ENCODE results near the gene SLC6A6. TPM values are rescaled to one million over a fixed set of nuclear protein-coding genes. Genes with fewer than 3 reads are reported as not detected.

Gene SLC6A6
- total RNA-seq, 4 donors from 2014 or later = 4.4 to 10.5 (median 7.7) TPM

DNA sequence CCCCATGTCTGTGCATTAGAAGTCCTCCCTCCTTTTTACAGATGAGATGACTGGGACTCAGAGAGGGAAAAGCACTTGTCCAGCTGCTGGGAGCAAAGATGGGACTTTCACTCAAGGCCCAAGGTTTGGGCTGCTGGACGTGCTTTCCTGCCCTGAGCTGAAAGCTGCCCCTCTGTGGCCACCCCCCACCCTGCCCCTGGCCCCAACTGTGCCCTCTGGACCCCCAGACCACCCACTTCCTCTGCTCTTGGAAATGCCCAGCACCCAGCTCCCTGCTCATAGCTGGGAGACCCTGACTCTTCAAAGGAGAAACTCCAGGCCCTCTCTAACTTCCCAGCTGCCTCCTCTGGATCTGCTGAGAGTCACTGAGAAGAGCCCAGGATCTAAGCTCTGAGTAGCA lies 117.0 kb downstream of the SLC6A6 start:
- 90% methylated on average over 1 of the region's 1 CpG; no CpG with 5 or more reads in 1 of the 2 donors for WGBS, 2 donors (ENCODE audit: low coverage in 1 of 2)
- Histone ChIP-seq H3K27ac (no peak overlapping the region), H3K36me3 (no peaks in the 10 kb centered on the region), H3K4me3 (no peak overlapping the region), H3K9me3 (no peaks in the 10 kb centered on the region), H3K4me1 (no peaks in the 10 kb centered on the region), H3K27me3 (no peaks in the 10 kb centered on the region)
- intact Hi-C loops (cut with DNase I; ENCODE audit: low total_unique reads) (loop anchor here (10.0 kb wide), 1 partner anchor 395 kb away; no protein-coding TSS in a partner anchor), in situ Hi-C loops (cut with MboI; ENCODE audit: low pct_ligation_motif_present in 1 of 4, low pct_unique_long_range_greater_than_20kb in 1 of 4, low sequenced_read_pairs in 3 of 4) (loop anchor here in 2 of 4 donors (25.0 kb wide), 2 partner anchors 93 to 393 kb away; no protein-coding TSS in a partner anchor)
- TF ChIP-seq POLR2A (IDR thresholded peaks at IDR 0.05) (no peak), EP300 (IDR thresholded peaks at IDR 0.05; ENCODE audit: low read depth) (no peak), POLR2AphosphoS5 (IDR thresholded peaks at IDR 0.05) (no peak), CTCF (IDR thresholded peaks at IDR 0.05) (no peak)
- no peak for DNase-seq

- in situ Hi-C loops (cut with MboI; ENCODE audit: low pct_ligation_motif_present in 1 of 4, low pct_unique_long_range_greater_than_20kb in 1 of 4, low sequenced_read_pairs in 3 of 4) = loop anchor here in 2 of 4 donors (25.0 kb wide), 2 partner anchors 92 to 392 kb away; no protein-coding TSS in a partner anchor
Observed at GRCh38 chr3:14520149-14520548, 117.7 kb downstream of the SLC6A6 start.

DNA sequence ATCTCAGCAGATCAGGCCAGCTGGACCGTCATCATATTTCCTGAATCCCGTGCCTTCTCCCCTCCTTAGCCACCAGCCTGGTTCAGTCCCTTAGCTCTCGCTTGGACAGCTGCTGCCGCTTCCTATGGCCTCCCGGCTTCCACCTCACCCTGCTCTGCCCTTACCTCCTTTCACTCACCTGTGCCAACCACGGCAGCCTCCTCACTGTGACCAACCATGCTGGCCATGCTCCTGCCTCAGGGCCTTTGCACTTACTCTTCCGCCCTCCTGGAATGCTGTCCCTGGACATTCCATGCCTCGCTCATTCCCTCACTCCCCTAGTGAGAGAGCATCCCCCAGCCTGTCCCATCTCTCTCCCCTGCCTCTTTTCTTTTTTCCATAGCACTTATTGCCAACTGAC lies 118.6 kb downstream of the SLC6A6 start:
- TF ChIP-seq POLR2A (IDR thresholded peaks at IDR 0.05) (no peak), CTCF (IDR thresholded peaks at IDR 0.05) (no peak), POLR2AphosphoS5 (IDR thresholded peaks at IDR 0.05) (no peak), EP300 (IDR thresholded peaks at IDR 0.05; ENCODE audit: low read depth) (no peak)
- 20 to 80% methylated on average over 1 to 8 of the region's 8 CpGs for WGBS, 2 donors (ENCODE audit: low coverage in 1 of 2)
- H3K9me3 ChIP-seq = no peaks in the 10 kb centered on the region
- in situ Hi-C loops (cut with MboI; ENCODE audit: low pct_ligation_motif_present in 1 of 4, low pct_unique_long_range_greater_than_20kb in 1 of 4, low sequenced_read_pairs in 3 of 4) (loop anchor here in 2 of 4 donors (25.0 kb wide), 2 partner anchors 91 to 391 kb away; no protein-coding TSS in a partner anchor), intact Hi-C loops (cut with DNase I; ENCODE audit: low total_unique reads) (no loop called here)
- no peak overlapping the region for H3K27ac ChIP-seq
- no peak for DNase-seq
- H3K36me3 ChIP-seq = no peaks in the 10 kb centered on the region
- peaks cover 0 to 5% (median 2%) of the 10 kb centered on the region in 4 donors for H3K4me1 ChIP-seq
- no peak overlapping the region for H3K4me3 ChIP-seq
- H3K27me3 ChIP-seq = no peaks in the 10 kb centered on the region

More at GRCh38 chr3:14520149-14520548, 117.7 kb downstream of the SLC6A6 start:
- 91% methylated on average over 15 of the region's 15 CpGs; no CpG with 5 or more reads in 1 of the 2 donors for WGBS, 2 donors (ENCODE audit: low coverage in 1 of 2)
- peaks cover 0 to under 1% (median 0%) of the 10 kb centered on the region in 4 donors for H3K4me1 ChIP-seq
- no peak overlapping the region for H3K27ac ChIP-seq
- intact Hi-C loops (cut with DNase I; ENCODE audit: low total_unique reads) = no loop called here
- no peak overlapping the region for H3K4me3 ChIP-seq
- TF ChIP-seq POLR2A (IDR thresholded peaks at IDR 0.05) (no peak), POLR2AphosphoS5 (IDR thresholded peaks at IDR 0.05) (no peak), CTCF (IDR thresholded peaks at IDR 0.05) (no peak), EP300 (IDR thresholded peaks at IDR 0.05; ENCODE audit: low read depth) (no peak)
- no peaks in the 10 kb centered on the region for H3K36me3 ChIP-seq
- no peak for DNase-seq
- no peaks in the 10 kb centered on the region for H3K27me3 ChIP-seq
- H3K9me3 ChIP-seq = no peaks in the 10 kb centered on the region

DNA sequence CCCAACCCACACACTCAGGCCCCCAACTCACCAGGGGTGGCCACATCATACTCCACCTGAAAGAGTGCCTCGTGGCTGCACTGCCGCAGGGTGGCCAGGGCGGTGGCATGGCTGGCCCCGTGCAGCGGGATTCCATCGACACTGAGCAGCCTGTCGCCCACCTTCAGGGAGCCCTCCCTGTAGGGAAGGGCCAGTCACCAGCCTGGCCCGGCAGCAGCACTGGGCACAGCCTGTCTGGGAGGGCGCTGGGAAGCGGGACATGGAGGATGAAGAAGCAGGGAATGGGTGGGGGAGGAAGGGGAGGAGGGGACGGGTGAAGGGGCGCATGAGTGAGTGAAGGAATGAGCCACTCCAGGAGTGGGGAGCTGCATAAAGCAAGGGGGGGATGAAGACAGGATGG lies 119.2 kb downstream of the SLC6A6 start:
- H3K4me3 ChIP-seq = no peak overlapping the region
- WGBS, 2 donors (ENCODE audit: low coverage in 1 of 2) = 88% methylated on average over 12 of the region's 12 CpGs; no CpG with 5 or more reads in 1 of the 2 donors
- H3K27me3 ChIP-seq = no peaks in the 10 kb centered on the region
- no peaks in the 10 kb centered on the region for H3K9me3 ChIP-seq
- H3K36me3 ChIP-seq = no peaks in the 10 kb centered on the region
- no peak overlapping the region for H3K27ac ChIP-seq
- TF ChIP-seq EP300 (IDR thresholded peaks at IDR 0.05; ENCODE audit: low read depth) (no peak), POLR2A (IDR thresholded peaks at IDR 0.05) (no peak), POLR2AphosphoS5 (IDR thresholded peaks at IDR 0.05) (no peak)
- in situ Hi-C loops (cut with MboI; ENCODE audit: low pct_ligation_motif_present in 1 of 4, low pct_unique_long_range_greater_than_20kb in 1 of 4, low sequenced_read_pairs in 3 of 4) (loop anchor here in 2 of 4 donors (25.0 kb wide), 2 partner anchors 91 to 391 kb away; no protein-coding TSS in a partner anchor), intact Hi-C loops (cut with DNase I; ENCODE audit: low total_unique reads) (no loop called here)
- H3K4me1 ChIP-seq = peaks cover 0 to 5% (median 2%) of the 10 kb centered on the region in 4 donors
- DNase-seq = no peak
